Stimulated activated CD4-positive, alpha-beta T cell treated with anti-CD3 and anti-CD28 coated beads, Interleukin-15, amount 100 ng/mL, for 1 hour (primary cell): ENCODE data around the gene NCSTN.
"Not testable (repeated sequence)": the region's sequence is repeated elsewhere in the genome, so short reads cannot be mapped to it uniquely, and the experiment has no call there.

ENCODE experiments used
- DNase-seq, 2 donors: peaks; one replicate each; pipeline ENCODE4 v3.0.0-alpha.2; 2020; ENCODE audit warnings: low read depth in 1 of 2, low spot score in 1 of 2

NCSTN gene

GRCh38 chr1:160370561-160371345, 27.6 kb downstream of the NCSTN start:
- DNase-seq, result no peak

DNA sequence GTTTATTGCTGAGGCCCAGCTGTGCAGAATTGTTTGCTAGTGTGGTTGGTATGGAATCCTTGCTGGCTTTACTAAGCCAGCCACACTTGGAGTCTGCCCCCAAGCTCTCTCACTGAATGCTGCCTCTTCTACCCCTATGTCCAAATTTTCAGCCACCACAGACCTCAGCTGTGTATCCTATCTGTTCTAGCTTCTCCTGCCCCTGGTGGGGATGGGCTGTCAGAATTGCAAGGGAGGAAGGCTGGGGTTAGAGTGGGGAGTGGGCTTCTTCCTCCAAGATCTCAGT, 28.1 kb downstream of the NCSTN start:
- DNase-seq, result no peak

GRCh38 chr1:160371756-160372155, 28.6 kb downstream of the NCSTN start:
- DNase-seq, result no peak

GRCh38 chr1:160373696-160374095, 30.5 kb downstream of the NCSTN start:
- no peak for DNase-seq

- no peak for DNase-seq
These were observed 31.3 kb downstream of the NCSTN start for GRCh38 chr1:160374306-160375110.

GRCh38 chr1:160375788-160376524, 32.8 kb downstream of the NCSTN start:
- no peak for DNase-seq

DNA sequence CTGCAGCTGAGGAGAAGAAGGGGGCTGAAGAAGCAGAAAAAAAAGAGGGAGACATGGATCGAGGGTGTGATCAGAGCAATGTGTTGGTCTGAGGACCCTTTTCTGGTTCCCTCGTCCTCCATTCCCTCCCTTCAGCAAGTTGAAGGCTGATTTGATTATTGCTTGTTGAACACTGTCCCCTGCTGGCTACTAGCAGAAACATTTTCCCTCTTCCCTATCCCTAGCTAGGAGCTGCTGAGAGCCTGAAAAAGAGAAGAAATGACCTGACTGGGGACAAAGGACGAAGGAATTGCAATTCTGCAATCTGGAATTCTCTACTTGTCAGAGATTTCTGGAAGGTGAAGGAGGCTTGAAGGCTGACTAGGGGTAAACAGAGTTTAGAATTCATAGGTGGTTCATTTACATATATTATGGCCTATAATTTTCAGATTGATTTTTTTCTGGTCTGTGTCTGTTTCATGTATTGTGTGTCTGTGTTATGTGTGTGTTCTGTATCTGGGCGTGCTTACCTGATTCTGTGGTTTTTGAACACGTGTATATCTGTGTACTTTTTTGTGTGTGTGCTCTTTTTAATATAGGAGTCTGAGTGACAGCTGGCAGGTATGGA, 33.4 kb downstream of the NCSTN start:
- no peak for DNase-seq

GRCh38 chr1:160377585-160378206, 34.5 kb downstream of the NCSTN start:
- DNase-seq, result no peak

GRCh38 chr1:160384812-160385211, 41.6 kb downstream of the NCSTN start:
- not testable (repeated sequence) for DNase-seq

DNA sequence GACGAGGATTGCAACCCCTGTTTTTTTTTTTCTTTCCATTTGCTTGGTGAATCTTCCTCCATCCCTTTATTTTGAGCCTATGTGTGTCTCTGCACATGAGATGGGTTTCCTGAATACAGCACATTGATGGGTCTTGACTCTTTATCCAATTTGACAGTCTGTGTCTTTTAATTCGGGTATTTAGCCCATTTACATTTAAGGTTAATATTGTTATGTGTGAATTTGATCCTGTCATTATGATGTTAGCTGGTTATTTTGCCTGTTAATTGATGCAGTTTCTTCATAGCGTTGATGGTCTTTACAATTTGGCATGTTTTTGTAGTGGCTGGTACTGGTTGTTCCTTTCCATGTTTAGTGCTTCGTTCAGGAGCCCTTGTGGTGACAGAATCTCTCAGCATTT, 45.2 kb downstream of the NCSTN start:
- not testable (repeated sequence) for DNase-seq

- no peak for DNase-seq
These were observed 51.5 kb downstream of the NCSTN start for GRCh38 chr1:160394673-160395072.

DNA sequence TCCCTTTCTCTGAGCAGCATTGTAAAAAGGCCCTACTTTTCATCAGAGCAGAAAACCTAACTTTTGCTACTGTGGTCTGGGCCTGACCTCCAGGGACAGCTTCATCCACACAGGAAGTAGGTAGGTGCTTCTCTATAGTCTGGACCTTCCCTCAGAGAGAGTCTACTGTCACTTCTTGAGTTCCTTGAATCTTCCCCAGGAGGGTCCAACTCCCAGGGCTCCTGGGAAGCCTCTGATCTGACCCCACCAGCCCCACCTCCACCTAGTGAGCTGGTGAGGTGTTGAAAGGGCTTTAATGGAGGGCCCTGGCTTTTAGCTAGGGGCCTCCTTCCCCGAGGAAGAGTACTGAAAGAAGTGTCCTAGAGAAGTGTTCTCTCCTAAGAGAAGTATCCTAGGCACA, 54.5 kb downstream of the NCSTN start:
- no peak for DNase-seq

DNA sequence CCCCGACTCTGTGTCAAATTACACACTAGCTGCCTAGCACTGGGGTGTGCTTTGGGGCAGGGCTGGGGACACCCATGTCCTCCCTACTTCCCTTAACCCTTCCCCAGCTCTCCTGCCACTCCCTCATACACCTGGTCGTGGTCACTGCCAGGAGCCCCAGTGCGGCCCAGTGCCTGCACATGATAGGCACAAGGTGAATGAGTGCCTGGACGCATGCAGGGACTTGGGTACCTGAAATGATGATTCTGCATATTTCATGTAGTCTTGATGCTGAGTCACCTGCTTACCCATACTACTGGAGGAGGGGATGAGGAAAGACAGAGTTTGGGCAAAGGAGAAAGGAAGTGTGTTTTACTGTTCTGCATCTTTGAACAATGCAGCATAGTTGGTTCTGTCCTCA, 55.6 kb downstream of the NCSTN start:
- DNase-seq, result no peak

GRCh38 chr1:160399544-160400222, 56.5 kb downstream of the NCSTN start:
- no peak for DNase-seq

- DNase-seq, result peak in 1 of 2 donors; percentile 28
These were observed 57.1 kb downstream of the NCSTN start, which contains the start of gene VANGL2 for GRCh38 chr1:160400223-160400645. TSS of gene VANGL2 (plus strand) at chr1:160400564. CDS start at chr1:160415838, 15,274 bp downstream.

GRCh38 chr1:160400646-160401486, 57.7 kb downstream of the NCSTN start:
- DNase-seq, result no peak

DNA sequence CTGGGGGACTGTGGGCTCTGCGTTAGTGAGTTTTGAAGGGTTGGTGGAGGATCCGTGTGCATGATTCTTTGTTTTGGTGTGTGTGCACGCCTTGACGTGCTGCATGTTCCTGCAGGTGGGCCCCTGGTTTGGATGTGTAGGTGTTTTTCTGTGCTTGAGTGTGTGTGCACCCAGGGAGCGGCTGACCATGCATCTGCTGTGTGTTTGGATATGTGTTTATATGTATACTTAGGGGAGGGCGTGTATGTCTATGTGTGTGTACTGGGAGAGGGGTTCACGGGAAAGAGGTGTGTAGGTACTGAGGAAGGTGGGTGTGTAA, 58.3 kb downstream of the NCSTN start:
- no peak for DNase-seq

- no peak for DNase-seq
These were observed 59.0 kb downstream of the NCSTN start for GRCh38 chr1:160402001-160402795.

GRCh38 chr1:160403244-160403643, 60.1 kb downstream of the NCSTN start:
- no peak for DNase-seq
